HG02623 (cell line): ENCODE results near the gene IL20.
A peak's percentile ranks its signal among the peaks of the same experiment; 100 is the strongest.

ENCODE experiments used
- ATAC-seq: cut with Tn5 transposase; IDR thresholded peaks from one replicate; pipeline ENCODE4 v1.9.1; 2021; ENCODE audit warnings: moderate library complexity; ENCODE audit not compliant: unreplicated experiment

The IL20 gene

DNA sequence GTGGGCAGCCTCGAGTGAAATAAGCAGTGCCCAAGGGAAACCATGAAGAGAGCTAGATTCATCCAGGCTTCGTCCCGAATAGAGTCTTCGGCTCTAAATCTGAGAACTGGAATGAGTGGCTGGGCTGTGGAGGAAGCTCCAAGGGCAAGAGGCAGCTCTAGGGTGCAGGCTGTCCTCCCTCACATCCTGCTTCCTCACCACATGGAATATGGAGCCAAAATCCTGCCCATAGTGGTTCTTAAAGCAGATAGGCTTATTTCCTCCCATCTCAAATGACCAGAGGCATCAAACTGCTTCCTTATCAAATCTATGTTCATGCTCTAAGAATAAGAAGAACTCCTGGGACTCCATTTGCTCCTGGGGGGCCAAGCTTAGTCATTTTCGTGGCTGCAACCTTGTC, 34.3 kb downstream of the IL20 start:
- no peak for ATAC-seq

DNA sequence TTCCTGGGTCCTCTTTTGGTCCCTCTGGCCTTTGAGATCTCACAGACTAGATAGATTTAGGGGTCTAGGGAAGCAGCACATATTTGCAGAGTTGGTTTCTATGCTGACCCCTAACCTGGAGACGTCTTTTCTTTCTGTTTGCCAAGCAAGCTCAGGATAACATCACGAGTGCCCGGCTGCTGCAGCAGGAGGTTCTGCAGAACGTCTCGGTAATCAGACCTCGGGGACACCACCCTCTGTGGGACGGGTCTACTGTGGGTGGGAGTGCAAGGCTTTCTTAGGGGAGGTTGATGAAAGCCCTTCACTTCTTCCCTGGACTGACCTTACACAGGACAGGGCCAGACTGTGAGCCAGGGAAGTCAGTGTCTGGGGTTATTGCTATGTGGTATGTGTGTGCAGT, 34.7 kb downstream of the IL20 start:
- no peak for ATAC-seq

DNA sequence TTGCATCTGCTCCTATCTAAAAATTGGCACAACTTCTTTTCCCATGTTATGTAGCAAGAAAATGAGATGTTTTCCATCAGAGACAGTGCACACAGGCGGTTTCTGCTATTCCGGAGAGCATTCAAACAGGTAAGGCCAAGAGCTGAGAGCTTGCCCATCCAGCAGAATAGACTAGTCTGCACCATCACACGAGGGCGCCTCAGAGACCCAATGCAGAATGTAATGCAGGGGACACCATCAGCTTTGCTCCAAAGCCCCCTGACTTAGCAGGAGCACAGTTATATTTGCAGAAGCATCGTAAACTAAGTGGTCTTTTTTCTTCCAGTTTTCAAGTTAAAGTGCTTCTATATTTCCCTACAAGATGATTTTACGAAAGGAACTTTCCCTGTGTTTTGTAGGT, 36.5 kb downstream of the IL20 start:
- ATAC-seq = no peak

- no peak for ATAC-seq
Measured at GRCh38 chr1:206902702-206903101, 37.3 kb downstream of the IL20 start.

- ATAC-seq = no peak
Measured at GRCh38 chr1:206903687-206904086, 38.3 kb downstream of the IL20 start.

DNA sequence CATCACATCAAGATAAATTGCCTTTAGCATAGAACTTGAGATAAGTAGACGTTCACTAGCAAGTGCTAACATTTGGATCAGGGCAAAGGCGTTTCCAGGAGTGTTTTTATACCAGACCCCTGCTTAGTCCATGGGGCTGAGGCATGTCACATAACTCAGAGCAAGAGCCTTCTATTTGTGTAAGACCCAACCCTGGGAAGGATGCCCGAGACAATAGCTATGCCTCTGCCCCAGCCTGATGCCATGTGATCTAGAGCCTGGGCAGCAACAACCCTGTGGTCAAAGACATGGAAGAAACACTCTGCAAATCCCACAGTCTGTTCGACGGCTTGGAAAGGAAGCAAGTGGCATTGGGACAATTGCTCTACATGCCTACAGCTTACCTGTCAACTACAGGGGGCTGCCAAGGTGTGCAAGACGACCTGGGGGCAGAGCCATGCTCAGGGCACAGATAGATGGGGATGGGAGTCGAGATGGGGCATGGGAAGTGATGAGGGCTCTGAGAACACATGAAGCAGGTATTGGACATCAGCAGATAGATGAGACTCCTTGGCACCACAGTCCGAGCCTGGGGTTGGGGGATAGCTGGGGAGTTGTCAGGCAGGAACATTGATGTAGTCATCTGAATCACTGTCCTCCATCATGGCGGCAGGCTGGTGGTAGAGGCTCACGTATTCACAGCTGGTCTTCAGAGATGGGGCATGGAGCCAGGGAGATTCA, 39.2 kb downstream of the IL20 start:
- ATAC-seq = no peak

DNA sequence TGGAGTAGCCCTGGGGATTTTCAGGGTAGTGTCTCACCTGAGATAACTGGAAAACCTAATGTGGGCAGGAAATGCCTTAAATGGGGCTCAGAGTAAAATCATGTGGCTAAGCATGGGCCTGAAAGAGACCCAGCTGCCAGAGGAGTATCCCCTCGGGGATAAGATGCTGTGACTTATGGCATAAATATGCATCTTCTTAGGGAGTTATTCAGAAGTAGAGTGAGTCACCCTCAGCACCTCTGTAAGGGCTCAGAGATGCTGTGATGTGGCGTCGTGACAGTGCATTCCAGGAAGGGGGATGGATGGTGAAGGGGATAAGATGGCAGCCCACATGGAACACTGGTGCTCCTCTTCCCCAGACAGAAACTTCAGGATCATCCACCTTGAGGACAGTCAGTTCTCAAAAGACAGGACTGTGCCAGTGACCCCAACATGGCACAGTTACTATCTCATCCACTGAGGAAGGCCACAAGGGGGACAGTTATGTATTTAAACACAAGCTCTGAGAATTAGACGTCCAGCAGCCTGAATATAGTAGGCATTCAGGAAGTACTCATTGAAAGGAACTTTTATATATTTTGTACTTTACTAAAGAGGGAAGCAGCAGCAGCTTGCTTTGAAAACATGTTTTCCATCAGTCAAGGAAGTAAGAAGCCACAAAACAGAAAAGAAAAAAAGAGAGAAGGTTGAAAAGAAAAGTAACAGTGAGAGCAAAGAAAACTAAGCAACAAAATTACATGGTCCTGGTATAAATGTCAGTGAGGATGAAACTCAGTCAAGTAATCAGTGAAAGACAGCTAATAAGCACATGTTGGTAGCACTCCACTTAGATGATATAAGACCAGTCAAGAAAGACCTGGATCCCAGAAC, 40.1 kb downstream of the IL20 start:
- peak; percentile 52 for ATAC-seq

- ATAC-seq = no peak
Measured at GRCh38 chr1:206907304-206907991, 42.0 kb downstream of the IL20 start.

DNA sequence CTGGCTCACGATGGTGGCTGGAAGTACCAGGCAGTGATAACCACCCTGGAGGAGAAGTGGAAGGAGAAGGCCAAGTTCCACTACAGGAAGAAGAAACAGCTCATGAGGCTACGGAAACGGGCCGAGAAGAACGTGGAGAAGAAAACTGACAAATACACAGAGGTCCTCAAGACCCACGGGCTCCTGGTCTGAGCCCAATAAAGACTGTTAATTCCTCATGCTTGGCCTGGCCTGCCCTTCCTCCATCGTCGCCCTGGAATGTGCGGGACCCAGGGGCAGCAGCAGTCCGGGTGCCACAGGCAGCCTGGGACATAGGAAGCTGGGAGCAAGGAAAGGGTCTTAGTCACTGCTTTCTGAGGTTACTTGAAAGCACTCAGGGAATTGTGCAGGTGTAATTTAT, 42.6 kb downstream of the IL20 start:
- no peak for ATAC-seq

DNA sequence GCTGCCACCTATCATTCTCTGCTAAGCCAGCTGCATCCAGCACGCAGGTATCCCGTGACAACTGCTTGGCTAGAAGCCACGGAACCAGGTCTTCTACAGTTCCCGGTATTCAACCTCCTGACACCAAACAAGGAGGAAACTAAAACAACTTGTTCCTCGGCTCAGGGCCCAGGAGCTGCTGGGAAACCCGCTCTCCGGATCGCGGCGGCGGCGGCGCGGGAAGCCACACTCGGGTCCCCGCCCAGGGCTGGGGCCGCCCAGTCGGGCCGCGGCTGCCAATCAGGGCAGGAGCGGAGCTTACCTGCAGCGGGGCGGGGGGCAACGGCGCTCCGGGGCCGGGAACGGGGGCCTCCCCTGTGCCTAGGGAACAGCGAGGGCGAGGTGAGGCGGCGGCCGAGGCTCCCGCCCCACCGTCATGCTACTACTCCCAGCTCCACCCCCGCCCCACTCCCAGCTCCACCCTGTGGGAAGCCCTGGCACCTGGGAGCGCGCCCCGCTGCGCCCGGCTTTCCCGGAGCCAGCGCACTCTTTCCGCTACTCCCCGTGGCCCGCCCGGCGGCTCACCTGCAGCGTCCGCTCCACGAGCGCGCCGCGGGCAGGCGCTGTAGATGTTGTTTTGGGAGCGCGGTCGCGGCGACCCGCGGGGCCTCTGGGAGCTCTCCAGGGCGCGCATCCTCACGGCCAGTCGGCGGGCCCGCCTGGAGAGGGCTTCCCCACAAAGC, 43.9 kb downstream of the IL20 start:
- no peak for ATAC-seq

DNA sequence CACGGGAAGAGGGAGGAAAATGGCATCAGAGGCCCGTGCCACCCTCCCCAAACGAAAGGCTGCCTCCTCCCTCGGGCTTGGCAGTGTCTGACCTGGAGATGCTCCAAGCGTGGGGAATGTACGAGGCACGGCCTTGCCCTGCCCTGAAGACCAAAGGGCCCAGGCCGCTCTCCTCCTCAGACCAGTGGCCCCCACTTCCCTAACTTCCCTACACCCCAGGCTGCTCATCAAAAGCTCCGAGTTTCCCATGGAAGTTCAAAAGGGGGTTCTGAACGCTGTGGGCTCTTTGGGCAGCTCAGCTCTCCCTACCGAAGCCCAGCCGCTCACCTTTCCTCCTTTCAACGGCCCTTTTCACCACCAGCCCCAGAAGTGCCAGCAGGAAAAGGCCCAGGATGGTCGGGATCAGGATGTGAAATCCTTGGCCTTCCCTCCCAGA, 44.5 kb downstream of the IL20 start:
- ATAC-seq = no peak

DNA sequence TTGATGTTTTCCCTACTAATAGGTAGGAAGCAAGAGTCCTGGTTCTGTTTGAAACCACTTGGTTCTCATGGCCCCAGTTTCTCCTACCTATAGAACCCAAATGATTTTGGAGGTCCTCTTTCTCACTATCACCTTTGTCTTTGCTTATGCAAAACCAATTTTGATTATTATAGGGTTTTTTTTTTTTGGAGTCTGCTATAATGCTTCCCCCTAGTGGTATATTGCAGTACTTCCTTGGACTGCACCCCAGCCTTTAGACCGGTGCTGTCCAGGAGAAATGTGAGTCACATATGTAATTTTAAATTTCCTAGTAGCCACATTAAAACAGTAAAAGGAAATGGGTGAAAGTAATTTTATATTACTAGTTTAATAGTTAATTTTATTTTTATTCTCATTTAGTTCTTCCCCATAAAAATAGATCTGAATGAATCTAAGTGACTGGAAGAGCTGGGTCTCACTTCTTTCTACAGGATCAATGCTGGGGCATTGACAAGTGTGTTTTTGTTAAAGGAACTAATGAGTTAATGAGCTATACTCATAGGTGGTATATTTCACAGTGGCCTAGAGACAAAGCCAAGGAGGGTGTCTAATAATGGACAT, 45.7 kb downstream of the IL20 start:
- no peak for ATAC-seq

- ATAC-seq = no peak
Measured at GRCh38 chr1:206912445-206913095, 47.1 kb downstream of the IL20 start.

GRCh38 chr1:206913766-206914537, 48.5 kb downstream of the IL20 start:
- no peak for ATAC-seq

DNA sequence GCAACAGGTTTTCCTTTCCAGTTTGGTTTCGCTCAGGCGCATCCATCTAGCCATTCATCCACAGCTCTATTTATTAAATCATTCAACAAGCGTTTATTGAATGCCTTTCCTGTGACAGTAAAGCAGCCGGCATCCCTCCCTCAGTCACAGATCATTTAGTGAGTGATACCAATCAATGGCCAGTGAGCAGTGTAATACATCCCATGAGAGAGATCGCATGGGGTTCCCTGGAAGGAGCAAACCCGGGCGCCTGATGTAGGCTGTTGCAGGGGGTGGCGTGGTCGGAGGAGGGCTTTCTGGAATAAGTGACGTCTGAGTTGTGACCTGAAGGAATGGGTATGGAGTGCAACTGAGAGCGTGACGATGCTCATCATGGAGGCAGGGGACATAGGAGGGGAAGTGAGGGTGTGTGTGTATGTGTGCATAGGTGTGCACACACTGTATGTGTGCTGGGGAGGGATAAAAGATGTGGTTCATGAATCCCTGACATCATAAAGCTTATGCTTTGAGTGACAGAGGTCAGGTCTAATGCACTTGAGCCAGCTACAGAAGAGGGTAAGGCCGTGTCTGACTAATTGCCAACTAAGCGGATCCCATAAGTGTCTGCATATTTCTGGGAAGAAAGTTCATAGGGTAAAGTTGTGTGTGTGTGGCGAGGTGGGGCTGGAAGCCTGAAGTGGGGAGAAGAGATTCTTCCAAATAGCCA, 49.8 kb downstream of the IL20 start:
- ATAC-seq = no peak

- ATAC-seq = no peak
Measured at GRCh38 chr1:206916000-206916709, 50.7 kb downstream of the IL20 start.

GRCh38 chr1:206918076-206918475, 52.7 kb downstream of the IL20 start:
- no peak for ATAC-seq
